GOT3 (cell line): Measurements from ENCODE around the gene VAPA.

Experiments used
- DNase-seq: peaks from one replicate; lab custom pipeline; 2025; ENCODE audit warnings: mixed read lengths; lab: John Stamatoyannopoulos, UW

Gene VAPA

DNA sequence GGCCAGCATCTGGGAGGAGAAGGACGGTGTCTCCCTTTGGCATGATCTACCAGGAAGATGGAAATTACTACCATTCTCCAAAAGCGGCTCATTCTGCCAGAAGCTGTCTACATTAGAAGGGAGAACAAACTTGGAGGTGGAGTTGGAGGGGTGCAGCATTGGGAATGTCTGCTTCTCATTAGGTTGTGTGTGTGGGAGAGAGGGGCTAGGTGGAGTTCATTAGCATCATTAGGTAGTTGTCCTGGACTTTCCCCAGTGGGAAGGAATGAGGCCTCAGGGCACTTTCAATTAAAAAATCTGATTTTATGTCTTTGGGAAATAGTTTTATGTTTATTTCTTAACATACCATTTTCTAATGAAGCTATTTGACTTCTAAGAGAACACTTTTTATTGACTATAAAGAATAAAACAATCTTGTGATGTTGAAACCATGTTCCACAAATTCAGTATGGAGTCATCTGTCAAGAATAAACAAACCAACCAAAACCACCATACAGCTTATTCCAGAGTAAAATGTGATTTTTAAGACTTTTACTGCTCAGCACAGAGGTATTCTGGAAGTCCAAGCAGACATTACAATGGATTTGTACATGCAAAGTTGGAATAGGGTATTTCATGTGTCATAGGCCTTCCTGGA is 60.6 kb downstream of the VAPA start:
- DNase-seq = no peak

DNA sequence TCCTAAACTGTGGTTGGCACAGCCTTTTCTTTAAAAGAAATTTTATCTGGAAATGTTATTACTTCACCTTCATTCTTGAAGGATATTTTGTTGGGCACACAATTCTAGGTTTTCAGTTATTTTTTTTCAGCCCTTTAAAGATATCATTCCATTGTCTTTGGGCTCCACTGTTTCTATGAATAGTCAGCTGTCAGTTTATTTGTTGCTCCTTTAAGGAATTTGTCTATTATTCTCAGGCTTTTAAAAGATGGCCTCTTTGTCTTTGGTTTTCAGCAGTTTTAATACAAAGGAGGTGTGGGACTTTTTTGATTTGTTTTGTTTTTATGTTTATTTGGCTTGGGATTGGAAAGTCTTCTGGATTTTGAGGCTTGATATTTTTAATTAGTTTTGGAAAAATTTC is 61.8 kb downstream of the VAPA start:
- DNase-seq = no peak

DNA sequence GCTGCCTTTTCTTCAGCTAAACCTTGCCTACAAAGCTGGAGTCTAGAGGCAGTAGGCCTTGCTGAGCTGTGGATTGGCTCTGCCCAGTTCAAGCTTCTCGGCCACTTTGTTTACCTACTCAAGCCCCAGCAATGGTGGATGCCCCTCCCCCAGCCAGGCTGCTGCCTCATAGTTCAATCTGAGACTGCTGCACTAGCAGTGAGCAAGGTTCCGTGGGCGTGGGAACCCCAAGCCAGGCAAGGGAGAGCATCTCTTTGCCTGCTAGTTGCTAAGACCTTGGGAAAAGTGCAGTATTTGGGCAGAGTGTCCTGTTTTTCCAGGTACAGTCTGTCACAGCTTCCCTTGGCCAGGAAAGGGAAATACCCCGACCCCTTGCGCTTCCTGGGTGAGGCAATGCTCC is 68.9 kb downstream of the VAPA start:
- DNase-seq = no peak

DNA sequence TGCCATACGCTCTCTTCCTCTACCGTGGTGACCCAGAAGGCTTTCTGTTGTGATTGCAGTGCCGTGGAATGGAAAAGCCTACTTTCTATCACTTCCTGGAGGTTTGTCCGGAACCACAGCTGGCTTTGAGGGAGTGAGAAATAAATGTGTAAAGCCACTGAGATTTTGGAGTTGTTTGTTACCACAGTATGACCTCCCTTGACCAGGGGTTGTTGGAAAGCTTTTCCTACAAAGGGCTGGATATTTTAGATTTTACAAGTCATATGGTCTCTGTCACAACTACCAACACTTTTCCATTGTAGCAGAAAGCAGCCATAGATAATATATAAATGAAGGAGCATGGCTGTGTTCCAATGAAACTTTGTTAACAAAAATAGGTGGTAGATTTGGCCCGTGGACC is 70.3 kb downstream of the VAPA start:
- no peak for DNase-seq

DNA sequence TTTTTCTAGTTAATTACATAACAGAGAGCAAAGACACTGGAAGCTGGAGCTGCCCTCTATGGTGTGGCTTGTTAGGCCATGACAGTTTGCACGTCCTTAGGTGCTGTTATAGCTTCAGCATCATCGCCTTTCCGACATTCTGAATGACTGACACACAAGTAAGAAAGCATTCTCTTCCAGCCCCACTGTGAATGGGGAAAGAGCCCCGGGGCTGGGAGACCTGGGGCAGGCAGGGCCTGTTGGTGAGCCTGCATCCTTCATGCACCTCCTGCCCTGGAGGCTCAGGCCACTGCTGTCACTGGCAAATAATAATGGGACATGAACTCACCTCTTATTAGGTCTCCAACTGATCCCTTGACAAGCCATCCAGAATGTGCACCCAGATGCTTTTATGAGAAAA is 71.8 kb downstream of the VAPA start:
- no peak for DNase-seq

GRCh38 chr18:9986156-9986930 is 72.5 kb downstream of the VAPA start:
- no peak for DNase-seq

- DNase-seq = no peak
Measured at GRCh38 chr18:9987345-9987744, 73.5 kb downstream of the VAPA start.

DNA sequence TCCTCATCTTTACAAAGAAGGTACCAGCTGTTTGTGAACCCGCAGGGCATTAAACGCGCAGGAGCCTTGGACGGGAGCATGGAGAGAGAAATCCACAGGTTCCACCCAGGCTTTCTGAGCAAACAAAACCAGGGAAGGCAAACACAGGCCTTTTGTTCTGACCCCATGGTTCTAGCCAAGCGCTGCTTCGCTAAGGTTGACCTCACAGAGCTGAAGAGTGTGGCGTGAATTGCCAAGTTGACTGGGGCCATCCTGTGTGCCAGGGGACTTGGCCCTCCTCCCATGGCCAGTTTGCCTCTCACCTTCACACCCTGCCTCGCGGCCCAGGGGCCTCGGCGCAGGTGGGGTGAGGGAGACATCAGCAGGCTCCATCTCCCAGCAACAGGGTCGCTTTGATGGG is 74.1 kb downstream of the VAPA start:
- DNase-seq = no peak

DNA sequence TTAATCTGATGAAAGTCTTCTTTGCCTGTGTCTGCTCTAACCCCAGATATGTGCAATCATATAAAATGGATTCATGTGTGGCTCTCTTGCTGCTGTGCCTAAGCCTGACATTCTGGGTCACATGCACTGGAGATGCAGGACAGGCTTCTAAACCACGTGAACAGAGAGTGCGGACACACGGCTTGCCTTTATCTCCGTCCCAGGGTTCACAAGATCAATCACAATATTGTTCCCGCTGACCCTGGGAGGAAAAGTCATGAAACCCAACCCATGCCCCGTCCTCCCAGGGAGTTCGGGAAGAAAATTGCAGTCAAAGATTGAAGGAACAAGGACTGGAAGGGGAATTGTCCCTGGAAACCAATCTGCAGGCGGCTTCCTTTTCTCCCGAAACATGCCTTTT is 74.8 kb downstream of the VAPA start:
- no peak for DNase-seq

DNA sequence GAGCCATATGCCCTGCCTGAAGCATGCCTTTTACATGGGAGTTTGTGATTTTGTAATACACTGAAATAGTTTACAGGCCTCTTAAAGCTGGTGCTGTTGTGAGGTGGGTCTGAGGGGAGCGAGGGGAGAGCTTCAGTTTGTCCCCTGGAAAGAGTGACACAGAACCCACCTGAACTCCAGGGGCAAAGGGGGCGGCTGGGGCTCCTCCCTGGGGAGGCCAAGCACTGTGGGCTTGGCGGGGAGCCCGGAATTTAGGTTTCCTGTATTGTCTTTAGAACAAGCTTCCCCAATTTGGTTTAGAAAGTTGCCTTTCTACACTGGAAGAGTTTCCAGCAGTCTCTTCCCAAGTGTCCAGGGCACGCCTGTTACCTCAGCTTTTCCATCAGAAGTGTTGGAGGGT is 75.7 kb downstream of the VAPA start:
- no peak for DNase-seq

DNA sequence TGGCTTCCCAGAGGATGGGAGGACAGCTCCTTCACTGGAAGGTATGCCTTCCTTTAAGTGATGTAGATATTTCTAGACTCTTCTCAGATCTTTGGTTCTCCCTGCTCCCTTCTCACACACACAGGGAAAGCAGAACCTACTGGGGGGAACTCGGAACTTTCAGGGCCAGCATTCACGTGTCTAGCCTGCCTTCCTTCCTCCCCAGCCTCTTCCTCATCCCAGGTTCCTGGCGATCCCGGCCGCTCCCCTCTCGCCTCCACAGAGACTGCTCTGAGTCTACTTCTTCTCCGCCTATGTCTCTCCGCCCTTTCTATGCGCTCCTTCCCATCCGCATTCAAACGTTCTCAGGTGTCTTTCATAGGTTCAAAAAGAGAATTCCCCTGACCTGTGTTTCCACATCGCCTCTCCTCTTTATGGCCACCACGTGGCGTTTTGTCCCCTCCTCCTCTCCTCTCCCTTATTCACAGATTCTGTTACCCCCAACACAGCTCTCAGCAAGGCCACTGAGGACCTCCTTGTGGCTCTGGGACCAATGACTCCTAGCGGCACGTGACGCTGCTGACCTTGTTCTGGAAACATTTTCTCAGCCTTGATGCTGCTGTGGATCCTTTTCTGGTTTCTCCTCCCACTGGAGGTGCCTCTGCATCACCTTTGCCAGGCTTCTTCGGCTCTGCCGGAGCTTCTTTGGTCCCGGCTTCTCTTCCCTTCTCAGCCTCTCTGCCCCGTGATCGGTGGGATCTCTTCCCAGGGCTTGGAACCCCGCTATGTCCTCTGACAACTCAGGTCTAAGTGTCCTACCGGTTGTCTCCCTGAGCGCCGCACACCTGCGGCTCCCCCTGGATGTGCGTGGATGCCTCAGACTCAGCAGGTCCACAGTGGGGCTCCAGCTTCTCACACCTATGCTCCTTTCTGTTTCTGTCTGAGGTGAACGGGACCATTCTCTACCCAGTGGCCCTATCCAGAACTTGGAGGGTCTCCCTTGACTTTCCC is 77.5 kb downstream of the VAPA start:
- no peak for DNase-seq

DNA sequence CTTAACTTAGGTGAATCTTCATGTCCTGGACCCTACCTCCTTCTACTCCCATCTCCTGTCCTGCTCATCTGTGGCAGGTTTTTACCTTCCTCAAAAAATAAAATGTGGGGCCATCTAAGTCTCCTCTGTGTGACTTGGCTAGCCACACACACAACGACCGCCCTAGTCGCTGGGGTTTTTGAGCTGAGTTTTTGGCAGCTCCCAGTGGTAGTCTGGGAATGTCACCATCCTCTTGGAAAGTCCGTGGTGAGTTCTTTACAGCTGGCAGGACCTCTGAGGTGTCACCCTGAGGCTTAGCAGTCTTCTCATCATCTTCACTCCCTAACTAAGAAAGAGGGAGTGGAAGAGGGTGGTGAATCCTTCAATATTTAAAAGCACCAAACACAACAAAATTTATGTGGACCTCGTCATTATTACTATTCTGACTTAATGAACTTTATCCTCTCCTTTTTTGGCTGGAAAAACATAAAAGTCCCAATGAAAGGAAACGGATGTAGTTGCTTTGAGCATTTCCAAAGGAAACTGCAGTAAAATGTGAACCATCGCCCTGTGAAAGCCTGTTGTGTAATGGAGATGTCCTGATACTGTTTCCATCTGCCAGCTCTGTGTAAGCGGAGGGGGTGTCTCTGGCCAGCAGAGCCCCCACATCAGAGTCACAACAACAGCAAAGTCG is 78.6 kb downstream of the VAPA start:
- no peak for DNase-seq

GRCh38 chr18:9992973-9993520 is 79.2 kb downstream of the VAPA start:
- no peak for DNase-seq

DNA sequence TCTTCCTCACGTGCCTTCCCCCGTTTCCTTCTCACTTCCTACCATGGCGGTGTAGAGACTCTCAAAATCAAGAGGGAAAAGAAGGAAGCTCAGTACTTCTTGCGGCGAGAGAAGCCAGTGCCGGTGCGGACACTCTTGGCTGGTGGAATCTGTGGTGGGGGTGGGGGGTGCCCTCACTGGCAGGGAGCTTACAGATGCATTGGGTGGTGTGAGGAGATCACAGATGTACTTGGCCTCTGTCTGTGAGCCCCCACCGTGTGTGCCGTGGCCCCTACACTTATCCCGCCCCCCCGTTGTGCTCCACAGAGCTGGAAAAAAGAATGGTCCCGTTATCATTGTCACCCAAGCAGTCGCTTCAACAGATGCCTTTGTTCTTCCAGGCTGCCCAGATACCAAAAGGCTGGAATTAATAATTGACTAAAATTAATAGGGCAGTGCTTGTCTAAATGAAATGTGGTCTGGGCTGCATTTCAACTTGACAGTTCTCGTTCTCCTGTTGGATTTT is 79.8 kb downstream of the VAPA start:
- no peak for DNase-seq

DNA sequence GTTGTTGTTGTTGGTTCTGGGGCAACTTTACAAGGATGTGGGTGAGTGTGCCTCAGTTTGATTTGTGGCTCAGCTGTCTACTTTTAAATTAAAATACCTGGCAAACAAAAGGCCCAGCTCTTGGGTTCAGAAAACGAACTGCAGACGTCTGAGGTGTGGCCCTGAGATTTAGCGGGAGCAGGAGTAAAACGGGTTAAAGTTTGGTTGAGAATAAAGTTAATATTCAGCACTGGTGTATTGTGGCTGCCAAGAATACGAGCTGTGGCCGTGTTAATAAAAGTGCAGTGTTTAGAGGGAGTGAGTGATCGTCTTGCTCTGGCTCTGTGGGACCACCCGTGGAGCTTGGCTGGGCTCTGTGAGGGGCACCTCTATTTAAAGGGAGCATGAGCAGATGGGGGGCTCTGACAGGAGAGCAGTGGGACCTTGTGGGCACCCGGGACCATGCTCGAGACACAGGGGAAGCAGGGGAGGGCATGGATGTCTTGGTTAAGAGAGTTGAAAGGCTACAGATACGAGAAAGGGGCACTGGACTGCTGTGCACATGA is 80.3 kb downstream of the VAPA start:
- no peak for DNase-seq

GRCh38 chr18:9994701-9995235 is 81.0 kb downstream of the VAPA start:
- no peak for DNase-seq

DNA sequence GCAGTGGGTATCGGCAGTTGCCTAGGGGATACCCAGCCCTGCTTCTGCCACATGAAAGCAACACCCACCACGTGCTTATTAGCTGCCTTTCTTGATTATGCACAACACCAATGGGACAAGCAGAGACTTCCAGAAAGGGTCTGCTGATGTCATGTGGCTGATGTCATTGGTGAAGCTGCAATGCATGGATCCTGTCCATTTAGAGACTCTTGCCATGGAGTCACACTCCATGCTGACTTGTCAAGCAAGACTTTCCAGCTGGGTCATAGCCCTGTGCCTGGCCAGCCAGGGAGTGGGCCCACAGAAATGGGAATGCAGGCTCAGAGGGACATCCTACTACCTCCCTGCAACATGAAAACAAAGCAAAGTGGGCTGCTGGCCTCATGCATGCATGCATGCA is 81.8 kb downstream of the VAPA start:
- no peak for DNase-seq

DNA sequence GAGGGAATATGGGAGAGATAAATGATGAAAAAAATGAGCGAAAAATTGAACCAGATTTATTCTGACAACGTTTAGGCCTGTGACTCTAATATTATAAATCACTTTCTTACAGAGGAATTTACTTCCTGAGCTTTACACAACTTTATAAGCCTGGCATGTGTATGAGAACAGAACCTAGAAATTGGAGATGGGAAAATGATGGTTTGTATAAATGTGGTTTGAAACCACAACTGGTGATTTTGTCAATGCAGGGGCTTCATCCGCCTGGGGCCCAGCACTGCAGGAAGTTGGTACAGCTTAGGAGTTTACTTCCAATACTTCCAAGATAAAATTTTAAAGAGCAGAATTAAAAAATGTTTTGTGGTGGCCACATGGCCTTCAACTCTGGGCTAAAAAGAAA is 82.3 kb downstream of the VAPA start:
- DNase-seq = no peak

GRCh38 chr18:9997711-9998110 is 83.9 kb downstream of the VAPA start:
- no peak for DNase-seq

GRCh38 chr18:9998330-9998729 is 84.5 kb downstream of the VAPA start:
- DNase-seq = no peak

- no peak for DNase-seq
Measured at GRCh38 chr18:10002280-10002679, 88.5 kb downstream of the VAPA start.
